ENCODE results near the gene ZNF444.
A peak's percentile ranks its signal among the peaks of the same experiment; 100 is the strongest.
"Not testable (repeated sequence)": the region's sequence is repeated elsewhere in the genome, so short reads cannot be mapped to it uniquely, and the experiment has no call there.

Gene ZNF444

DNA sequence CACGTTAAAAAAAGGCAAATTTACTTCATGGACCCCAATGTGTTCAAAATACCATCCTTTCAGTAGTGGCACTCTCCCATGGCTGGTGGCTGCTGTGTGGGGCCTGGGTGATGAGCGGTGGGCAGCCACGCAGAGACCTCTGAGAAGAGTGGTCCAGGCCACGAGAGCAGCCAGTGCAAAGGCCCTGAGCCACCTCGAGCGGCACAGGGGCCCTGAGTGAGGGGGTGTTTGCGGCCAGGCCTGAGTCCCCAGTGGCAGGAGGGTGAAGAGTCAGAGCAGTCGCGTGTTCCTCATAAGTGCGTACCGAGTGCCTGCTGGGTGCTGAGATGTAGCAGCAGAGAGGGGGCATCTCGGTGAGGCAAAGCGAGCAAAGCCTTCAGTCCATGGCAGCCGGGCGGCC lies 7.0 kb downstream of the ZNF444 start:
- DNase-seq, result no peak

DNA sequence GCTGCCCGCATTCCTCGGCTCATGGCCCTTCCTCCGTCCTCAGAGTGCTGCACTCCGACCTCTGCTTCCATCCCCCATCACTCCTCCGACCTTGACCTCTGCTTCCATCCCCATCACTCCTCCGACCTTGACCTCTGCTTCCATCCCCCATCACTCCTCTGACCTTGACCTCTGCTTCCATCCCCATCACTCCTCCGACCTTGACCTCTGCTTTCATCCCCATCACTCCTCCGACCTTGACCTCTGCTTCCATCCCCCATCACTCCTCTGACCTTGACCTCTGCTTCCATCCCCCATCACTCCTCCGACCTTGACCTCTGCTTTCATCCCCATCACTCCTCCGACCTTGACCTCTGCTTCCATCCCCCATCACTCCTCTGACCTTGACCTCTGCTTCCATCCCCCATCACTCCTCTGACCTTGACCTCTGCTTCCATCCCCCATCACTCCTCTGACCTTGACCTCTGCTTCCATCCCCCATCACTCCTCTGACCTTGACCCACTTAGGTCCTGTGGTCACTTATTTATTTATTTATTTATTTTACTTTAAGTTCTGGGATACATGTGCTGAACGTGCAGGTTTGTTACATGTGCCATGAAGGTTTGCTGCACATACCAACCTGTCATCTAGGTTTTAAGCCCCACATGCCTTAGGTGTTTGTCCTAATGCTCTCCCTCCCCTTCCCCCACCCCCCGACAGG lies 8.0 kb downstream of the ZNF444 start:
- DNase-seq, result not testable (repeated sequence)

DNA sequence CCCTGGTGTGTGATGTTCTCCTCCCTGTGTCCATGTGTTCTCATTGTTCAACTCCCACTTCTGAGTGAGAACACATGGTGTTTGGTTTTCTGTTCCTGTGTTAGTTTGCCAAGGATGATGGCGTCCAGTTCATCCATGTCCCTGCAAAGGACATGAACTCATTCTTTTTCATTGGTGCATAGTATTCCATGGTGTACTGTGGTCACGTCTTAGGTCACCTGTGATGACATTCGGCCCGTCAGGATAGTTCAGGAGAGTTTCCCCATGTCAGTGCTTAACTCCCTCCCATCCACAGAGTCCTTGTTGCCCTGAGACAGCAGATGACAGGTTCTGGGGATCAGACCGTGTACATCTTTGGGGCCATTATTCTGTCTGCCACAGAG lies 8.6 kb downstream of the ZNF444 start:
- no peak for DNase-seq

DNA sequence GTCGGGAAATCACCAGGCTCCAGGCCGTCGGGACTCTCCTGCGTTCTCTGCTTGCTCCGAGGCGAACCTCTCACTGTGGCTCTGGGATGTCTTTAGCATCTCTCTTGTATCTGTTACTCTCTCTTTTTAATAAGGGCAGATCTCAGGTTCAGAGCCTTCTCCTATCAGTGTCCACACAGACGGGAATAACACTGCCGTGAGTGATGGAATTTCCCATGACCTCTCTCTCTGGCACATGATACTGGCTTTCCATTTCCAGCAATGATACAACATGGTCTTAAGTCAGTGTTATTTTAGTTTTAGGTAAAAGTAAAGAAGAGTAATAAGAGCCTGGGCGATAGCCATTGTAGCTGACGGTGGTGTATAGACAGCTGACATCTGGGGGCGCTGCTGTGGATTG lies 9.3 kb downstream of the ZNF444 start:
- no peak for DNase-seq

DNA sequence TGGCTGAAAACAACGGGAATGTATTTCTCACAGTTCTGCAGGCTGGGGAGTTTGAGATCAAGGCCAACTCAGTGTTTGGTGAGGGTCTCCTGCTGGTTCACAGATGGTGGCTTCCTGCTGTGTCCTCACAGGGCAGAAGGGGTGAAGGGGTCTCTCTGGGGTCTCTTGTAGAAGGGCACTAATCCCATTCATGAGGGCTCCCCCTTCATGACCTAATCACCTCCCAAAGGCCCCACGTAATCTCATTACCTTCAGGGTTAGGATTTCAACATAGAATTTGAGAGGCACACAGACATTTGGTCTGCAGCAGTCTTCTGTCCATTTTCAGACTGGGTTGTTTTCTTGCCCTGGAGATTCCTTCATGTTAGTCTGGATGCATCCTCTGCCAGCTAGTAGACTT lies 11.6 kb downstream of the ZNF444 start:
- DNase-seq, result no peak

DNA sequence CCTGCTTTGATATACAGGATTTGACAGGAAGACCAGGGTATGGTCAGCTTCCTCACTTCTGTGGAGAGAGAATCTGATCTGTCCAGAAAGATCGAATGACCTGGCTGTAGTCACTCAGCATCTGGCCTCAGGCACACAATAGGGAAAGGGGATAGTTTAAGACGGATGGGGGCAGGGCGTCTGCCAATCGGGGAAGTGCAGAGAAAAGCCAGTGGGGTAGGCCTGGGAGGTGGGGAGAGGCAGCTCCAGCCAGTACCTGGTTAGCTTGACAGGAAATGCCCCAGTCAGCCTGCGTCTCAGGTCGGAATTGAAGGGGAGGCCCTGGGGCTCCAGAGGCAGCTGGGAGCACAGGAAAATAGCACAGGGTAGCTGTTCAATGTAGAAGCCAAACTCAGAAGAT lies 12.4 kb downstream of the ZNF444 start:
- no peak for DNase-seq

DNA sequence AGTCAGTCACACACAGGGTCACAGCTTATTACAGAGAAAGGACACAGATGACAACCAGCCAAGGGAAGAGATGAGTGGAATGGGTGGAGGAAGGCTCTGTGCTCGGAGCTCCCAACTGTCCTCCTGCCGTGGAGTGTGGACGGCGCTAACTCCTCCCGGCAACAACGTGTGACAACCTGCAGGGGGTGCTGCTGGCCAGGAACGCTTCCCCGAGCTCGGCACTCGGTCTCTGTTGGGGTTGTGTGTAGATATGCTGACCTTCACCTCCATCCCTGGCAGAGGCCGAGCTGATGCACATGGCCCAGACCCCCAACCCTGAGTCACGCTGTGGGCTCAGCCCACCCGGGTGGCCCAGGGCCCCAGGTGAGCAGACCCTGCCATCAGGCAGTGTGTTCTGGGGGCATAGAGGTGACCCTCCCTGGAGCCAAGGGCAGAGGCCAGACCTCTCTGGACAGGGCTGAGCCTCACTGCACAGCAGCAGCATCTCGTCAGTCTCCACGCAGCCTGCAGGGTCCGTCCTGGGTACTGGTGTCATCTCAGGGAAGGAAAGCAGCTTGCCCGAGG lies 14.1 kb downstream of the ZNF444 start:
- DNase-seq, result no peak

DNA sequence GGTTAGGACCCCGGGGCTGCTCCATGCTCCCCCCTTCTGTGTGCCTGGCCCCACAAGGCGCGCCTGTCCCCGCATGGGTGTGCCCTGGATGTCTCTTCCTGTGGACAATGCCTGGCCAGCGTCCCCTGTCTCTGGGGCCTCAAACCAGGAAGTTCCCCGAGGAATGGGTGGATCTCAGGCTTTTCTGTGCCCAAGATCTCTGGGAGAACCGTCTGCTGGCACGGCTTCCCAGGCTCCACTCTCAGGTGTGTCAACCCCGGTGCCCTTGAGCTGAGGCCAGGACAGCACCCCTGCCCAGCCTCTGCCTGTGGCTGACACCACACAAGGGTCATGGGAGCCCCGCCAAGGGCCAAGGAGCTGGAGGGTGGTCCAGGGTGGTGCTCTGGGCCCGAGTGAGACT lies 15.7 kb downstream of the ZNF444 start:
- DNase-seq, result no peak

DNA sequence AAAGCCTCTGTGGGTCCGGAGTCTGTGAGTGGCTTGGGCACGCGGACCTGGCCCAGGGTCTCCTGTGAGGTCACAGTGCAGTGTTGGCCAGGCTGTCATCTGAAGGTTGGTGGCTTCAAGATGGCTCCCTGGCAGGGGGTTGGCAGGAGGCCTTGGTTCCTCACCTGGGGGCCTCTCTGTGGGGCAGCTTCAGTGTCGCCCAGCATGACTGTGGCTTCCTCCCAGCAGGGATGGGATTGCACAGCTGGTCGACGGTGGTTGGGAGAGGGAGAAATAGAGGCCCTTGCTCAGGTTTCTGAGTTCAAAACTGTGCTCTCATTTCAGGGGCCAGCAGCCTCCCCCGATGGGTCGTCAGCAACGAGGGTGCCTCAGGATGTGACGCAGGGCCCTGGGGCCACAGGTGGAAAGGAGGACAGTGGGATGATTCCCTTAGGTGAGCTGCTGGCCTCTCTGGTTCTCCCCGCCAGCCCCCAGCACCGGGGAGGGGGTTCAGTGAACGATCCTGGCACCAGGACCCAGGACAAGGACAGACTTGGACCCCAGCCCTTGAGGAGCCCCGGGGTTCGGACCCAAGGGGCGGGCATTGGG lies 17.2 kb downstream of the ZNF444 start:
- DNase-seq, result no peak

DNA sequence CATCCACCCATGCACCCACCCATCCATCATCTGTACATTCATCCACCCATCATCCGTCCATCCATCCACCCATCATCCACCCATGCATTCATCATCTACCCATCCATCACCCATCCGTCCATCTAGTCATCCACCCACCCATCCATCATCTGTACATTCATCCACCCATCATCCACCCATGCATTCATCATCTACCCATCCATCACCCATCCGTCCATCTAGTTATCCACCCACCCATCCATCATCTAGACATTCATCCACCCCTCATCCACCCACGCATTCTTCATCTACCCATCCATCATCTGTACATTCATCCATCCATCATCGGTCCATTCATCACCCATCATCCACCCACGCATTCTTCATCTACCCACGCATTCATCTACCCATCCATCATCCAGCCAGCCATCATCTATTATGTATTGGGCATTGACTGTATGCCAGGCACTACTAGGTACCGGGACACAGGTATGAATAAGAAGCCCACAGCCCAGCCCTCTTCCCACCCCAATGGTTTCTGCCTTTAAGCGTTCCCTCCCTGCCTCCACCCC lies 18.0 kb downstream of the ZNF444 start:
- no peak for DNase-seq

DNA sequence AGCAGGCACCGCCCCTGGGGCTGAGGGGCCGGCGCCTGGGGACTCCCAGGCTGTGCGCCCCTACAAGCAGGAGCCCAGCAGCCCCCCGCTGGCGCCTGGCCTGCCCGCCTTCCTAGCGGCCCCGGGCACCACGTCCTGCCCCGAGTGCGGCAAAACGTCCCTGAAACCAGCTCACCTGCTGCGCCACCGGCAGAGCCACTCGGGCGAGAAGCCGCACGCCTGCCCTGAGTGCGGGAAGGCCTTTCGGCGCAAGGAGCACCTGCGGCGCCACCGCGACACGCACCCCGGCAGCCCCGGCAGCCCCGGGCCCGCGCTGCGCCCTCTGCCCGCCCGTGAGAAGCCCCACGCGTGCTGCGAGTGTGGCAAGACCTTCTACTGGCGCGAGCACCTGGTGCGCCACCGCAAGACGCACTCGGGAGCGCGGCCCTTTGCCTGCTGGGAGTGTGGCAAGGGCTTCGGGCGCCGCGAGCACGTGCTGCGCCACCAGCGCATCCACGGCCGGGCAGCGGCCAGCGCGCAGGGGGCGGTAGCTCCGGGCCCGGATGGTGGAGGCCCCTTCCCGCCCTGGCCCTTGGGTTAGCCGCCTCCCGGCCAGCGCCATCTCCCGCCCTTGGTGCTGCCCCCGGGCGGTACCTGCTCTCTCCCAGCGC lies 18.7 kb downstream of the ZNF444 start:
- DNase-seq, result no peak

DNA sequence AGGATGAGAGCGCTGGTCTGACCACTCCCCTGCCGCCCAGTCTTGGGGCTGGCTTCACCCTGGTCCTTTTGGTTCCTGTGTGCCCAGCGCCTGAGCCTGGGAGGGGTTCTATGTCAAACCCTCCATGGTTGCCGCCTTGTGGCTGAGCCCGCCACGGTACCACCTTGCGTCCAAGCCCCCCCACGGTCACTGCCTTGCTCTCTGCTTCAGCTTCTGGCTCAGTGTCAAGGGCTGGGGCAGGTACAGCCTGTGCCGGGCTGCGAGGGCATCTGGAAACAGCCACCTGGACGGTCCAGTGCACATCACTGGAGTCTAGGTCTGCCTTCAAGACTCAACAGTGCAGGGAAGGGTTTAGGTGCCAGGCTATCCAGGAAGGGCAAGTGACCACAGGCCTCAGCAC lies 20.4 kb downstream of the ZNF444 start:
- no peak for DNase-seq

DNA sequence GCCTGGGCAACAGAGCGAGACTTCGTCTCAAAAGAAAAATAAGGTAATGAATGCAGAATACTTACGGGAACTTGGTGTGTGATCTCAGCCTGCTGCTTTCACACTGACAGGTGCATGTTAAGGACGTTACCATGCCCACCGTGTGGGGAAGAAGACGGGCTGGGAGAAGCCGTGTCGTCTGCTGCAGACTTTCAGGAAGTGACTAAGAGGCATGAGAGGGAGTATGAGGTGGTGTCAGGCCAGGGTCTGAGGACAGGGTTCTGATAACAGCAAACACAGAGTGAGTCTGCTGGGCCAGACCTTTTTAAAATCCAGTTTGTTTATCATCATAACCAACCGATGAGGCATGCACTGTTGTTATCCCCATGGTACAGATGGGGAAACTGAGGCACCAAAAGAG lies 21.2 kb downstream of the ZNF444 start:
- DNase-seq, result no peak

DNA sequence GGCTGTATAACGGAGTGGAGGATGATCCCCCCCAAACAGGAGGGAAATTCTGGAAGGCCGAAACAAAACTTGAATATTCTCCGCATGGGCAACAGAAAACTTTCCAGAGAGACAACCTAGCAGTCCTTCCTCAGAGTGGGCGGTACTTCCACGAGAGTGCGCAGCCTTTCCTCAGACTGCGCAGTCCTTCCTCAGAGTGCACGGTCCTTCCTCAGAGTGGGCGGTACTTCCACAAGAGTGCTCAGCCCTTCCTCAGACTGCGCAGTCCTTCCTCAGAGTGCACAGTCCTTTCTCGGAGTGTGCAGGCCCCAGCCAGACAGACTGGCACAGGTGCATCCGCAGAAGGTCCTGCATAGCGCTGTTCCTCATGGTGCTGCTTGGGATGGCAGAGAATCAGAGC lies 22.0 kb downstream of the ZNF444 start:
- DNase-seq, result no peak

DNA sequence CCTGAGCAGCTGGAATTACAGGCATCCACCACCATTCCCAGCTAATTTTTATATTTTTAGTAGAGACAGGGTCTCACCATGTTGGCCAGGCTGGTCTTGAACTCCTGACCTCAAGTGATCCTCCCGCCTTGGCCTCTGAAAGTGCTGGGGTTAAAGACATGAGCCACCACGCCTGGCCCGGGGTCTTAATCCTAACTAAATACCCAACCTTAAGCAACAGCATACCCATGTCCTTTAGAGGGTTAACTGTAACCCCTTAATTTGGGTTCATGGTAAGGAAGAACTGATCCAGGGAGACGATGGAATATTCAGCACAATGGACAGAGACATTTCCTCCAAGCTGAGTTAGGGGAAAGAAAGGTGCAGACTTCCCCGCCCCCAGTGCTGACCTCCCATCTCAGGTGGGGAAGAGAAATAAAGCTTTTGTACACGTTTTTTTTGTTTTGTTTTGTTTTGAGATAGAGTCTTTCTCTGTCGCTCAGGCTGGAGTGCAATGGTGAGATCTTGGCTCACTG lies 26.0 kb downstream of the ZNF444 start:
- no peak for DNase-seq

DNA sequence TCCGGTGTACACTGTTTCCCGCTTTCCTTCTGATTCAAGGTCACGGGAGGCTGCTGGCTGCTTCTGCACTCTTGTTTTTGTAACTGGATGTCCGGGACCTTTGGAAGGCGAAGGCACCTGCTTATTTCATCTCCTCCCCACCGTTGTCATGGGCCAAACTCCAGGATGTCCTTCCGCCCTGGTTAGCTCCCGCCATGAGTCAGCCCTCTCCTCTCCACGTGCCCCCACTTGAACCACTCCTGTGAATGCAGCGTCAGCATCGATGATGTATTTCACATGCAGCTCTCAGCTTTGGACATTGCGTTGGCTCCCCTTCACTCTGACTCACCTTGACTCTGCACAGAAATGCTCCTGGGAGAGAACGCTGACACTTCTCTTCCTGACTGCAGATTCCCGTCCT lies 29.2 kb downstream of the ZNF444 start:
- DNase-seq, result peak; percentile 87

DNA sequence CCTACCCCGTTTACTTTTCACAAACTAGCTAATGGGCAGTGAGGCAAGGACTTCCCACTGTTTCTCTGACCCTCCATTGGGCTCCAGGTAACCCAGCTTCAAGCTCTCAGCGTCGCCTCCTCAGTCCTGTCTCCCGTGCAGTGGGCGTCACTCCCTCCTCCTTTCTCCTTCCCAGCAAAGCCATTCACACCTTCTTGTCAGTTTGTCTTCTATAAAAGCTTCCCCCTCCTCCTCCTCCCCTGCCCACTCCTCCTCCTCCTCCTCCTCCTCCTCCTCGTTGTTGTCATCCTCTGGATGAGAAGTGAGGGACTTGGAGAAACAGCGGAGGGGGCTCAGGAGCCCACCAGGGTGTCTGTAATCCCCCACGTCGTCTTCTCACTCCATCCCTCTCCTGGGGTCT lies 33.0 kb downstream of the ZNF444 start:
- no peak for DNase-seq

DNA sequence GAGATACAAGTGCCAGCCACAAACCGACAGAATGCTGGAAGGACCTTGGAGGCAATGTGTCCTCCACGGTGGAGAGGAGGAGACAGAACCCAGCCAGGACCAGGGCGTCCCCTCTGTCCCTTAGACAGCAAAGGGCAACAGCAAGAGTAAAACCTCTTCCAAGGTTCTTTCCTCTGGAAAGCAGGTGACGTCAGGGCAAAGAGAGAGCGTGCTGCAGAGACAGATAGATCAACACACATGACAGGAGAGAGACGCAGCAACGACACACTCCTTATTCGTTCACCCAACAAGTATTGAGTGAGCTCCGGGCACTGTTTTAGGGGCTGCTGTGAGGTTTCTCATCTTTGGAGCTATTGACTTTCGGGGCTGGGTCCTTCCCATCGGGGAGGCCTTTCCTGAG lies 33.5 kb downstream of the ZNF444 start:
- DNase-seq, result no peak

DNA sequence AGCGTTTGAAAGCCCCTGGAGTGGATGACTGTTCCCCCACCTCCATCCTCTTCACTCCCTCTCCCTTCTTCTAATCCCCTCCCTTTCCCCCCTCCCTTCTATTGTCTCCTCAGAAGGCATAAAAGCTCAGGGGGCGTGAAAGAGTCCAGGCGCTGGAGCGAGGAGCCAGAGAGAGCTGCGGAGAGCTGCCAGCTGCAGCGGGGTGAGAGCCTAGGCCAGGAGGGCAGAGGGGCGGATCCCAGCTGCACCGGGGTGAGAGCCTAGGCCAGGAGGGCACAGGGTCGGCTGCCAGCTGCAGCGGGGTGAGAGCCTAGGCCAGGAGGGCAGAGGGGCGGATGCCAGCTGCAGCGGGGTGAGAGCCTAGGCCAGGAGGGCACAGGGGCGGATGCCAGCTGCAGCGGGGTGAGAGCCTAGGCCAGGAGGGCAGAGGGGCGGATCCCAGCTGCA lies 34.8 kb downstream of the ZNF444 start, which contains the start of gene GALP:
Gene GALP (plus strand): TSS at position 148 of the 447 bp plus-strand sequence. CDS start 1,101 bp downstream, outside the sequence.
- not testable (repeated sequence) for DNase-seq

DNA sequence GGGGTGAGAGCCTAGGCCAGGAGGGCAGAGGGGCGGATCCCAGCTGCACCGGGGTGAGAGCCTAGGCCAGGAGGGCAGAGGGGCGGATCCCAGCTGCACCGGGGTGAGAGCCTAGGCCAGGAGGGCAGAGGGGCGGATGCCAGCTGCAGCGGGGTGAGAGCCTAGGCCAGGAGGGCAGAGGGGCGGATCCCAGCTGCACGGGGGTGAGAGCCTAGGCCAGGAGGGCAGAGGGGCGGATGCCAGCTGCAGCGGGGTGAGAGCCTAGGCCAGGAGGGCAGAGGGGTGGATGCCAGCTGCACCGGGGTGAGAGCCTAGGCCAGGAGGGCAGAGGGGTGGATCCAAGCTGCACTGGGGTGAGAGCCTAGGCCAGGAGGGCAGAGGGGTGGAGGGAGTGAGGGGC lies 35.2 kb downstream of the ZNF444 start:
- not testable (repeated sequence) for DNase-seq

DNA sequence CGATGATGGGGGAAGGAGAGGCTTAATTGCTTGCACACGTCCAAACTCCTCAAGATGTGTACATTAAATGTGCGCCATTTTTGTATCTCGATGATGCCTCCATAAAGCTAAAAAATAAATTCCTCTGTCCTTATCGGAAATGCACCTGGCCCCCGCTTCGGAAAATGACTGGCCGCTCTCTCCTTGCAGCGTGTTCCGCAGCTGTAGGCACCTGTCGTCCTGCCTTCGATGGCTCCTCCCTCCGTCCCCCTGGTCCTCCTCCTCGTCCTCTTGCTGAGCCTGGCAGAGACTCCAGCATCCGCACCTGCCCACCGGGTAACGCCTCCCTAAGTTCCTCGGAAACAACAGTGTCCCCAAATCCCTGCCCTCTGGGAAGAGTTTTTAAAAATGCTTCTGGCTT lies 35.8 kb downstream of the ZNF444 start:
- DNase-seq, result no peak

DNA sequence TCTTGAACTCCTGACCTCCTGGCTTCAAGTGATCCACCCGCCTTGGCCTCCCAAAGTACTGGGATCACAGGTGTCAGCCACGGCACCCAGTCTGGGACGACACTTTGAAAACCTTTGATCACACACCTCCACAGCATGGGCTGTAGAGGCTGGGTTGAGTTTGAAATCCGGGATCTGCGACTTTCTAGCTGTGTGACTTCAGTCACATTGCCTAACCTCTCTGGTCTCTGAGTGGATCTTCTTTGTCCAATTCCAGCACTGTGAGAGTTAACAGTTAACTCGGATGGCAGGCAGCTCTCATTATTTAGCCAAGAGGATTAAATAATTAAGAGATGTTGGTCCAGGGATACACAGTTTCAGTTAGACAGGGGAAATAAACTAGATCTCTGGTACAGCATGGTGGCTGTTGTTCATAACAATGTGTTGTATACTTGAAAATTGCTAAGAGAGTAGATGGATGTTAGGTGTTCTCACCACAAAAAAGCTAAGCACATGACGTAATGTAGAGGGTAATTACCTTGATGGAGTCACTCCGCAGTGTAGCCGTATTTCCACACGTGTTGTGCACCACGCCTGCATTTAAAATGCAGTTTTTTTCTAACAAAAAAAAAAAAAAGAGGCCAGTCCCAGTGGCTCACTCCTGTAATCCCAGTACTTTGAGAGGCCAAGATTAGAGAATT lies 36.6 kb downstream of the ZNF444 start:
- no peak for DNase-seq

DNA sequence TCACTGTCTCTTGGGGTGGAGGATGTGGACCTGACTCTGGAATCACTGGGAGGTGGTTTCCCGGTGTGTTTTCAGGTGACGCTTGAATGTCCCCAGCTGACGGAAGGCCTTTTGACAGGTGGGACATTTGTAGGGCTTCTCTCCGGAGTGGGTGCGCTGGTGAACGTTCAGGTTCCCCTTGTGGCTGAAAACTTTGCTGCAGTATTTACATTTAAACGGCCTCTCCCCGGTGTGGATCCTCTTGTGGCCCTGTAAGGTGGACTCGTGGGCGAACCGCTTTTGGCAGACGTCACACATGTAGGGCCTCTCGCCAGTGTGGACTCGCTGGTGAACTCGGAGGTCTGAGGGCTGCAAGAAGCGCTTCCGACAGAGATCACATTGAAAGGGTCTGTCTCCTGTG lies 48.7 kb downstream of the ZNF444 start:
- no peak for DNase-seq
